Measurements from ENCODE around the gene TBC1D23. TPM values are rescaled to one million over a fixed set of nuclear protein-coding genes. Genes with fewer than 3 reads are reported as not detected.
A peak's percentile ranks its signal among the peaks of the same experiment; 100 is the strongest.
"Not testable (repeated sequence)": the region's sequence is repeated elsewhere in the genome, so short reads cannot be mapped to it uniquely, and the experiment has no call there.

The TBC1D23 gene
- total RNA-seq, 1 experiment from 2014 or later: 37.9 TPM

DNA sequence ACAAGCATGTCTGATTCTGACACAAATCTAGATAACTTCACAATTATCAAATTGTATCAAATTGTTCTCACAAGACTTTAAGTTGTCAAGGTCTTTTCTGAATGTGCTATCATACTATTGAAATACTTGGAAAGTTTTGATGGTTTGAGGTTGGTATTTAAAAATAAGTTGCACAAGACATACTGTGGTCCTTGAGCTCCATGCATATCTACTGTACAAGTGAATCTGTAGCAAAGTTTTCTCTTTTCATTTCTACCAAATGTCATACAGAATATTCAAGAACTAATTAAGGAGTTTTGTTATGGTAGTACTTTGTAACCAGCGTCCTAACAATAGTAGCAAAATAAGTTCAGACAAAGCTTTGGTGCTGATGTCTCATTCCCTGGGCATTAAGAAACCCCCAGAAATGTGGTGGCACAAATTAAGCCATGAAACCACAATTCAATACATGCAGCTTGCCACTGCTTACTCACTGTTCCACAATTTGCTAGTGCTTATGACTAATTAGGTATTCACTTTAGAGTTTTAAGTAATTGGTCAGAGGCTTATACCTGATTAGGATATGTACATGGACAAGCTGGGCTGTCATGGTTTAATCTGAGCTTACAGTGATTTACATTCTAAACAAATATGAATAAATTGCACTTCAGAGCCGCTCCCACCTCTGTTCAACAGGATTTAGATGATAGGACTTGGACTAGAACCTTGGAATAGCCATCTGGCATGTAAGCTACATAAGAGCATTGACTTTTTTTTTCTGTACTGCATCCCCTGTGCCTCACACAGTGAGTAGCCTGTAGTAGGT, 8.8 kb downstream of the TBC1D23 start:
- Histone ChIP-seq H2AFZ (ENCODE audit: low read length) (no peak overlapping the region), H3K79me2 (ENCODE audit: low read length) (peaks cover 80% of the 10 kb centered on the region), H3K4me1 (ENCODE audit: insufficient read depth, low read length) (peaks cover 42% of the 10 kb centered on the region), H3K4me2 (ENCODE audit: low read length) (peak overlapping the region; percentile 76), H3K9me2 (replicated peaks; ENCODE audit: low read length) (no peaks in the 10 kb centered on the region), H3K36me3 (ENCODE audit: low read depth, low read length) (no peaks in the 10 kb centered on the region), H4K20me1 (ENCODE audit: low read length) (peaks cover 2% of the 10 kb centered on the region; the same call in 1 of the 2 replicates), H3F3A (ENCODE audit: low read length, unreplicated experiment) (no peaks in the 10 kb centered on the region), H3K9ac (ENCODE audit: low read length) (no peak overlapping the region), H3K4me3 (ENCODE audit: low read length) (peak overlapping the region; percentile 45), H3K27ac (ENCODE audit: low read length) (peak overlapping the region; percentile 69), H3K9me3 (ENCODE audit: low read length) (no peaks in the 10 kb centered on the region), H3K27me3 (ENCODE audit: low read length) (no peaks in the 10 kb centered on the region)
- intact Hi-C loops (cut with micrococcal nuclease): loop anchor here (5.0 kb wide), 1 partner anchor 38 kb away; no protein-coding TSS in a partner anchor
- CTCF ChIA-PET: interaction anchor here (0.6 to 1.1 kb wide), 3 partner anchors 193 to 1083 kb away, joined by 3 to 4 read pairs (median 3); no protein-coding TSS in a partner anchor
- POLR2A ChIA-PET (ENCODE audit: unreplicated experiment): interaction anchor here (0.6 to 1.9 kb wide), 7 partner anchors 9 to 1580 kb away, joined by 3 to 20 read pairs (median 4); partner anchors contain the start of genes NFKBIZ and TBC1D23
- BruUV-seq (replicated peaks): TSS peak; percentile 80
- DNase-seq: peak; percentile 94
- no peak for TF ChIP-seq EZH2 (IDR thresholded peaks at IDR 0.05; ENCODE audit: low read length, unreplicated experiment)
- ATAC-seq: peak; percentile 87

DNA sequence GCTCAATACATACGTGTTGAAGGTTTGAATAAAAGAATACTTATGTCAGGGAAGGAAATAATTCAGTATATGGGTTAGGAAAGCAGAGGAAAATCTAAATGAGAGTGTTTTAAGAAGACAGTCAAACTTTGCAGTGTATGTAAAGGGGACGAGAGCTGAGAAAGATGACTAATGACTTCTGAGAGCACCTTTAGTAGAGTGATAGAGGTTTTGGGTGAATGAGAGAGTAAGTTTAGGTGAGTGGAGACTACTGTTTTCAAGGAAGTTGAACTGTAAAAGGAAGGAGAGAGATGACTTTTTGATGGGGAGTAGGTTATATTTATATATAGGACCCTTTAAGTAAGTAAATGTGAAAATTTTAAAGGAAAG, 9.4 kb downstream of the TBC1D23 start:
- Histone ChIP-seq H3F3A (ENCODE audit: low read length, unreplicated experiment) (no peaks in the 10 kb centered on the region), H3K9me2 (replicated peaks; ENCODE audit: low read length) (no peaks in the 10 kb centered on the region), H3K4me3 (ENCODE audit: low read length) (peak overlapping the region; percentile 45), H3K36me3 (ENCODE audit: low read depth, low read length) (no peaks in the 10 kb centered on the region), H2AFZ (ENCODE audit: low read length) (no peak overlapping the region), H3K4me2 (ENCODE audit: low read length) (peak overlapping the region; percentile 76), H3K79me2 (ENCODE audit: low read length) (peaks cover 79% of the 10 kb centered on the region), H3K4me1 (ENCODE audit: insufficient read depth, low read length) (peaks cover 36% of the 10 kb centered on the region), H3K9me3 (ENCODE audit: low read length) (no peaks in the 10 kb centered on the region), H3K27me3 (ENCODE audit: low read length) (no peaks in the 10 kb centered on the region), H3K9ac (ENCODE audit: low read length) (no peak overlapping the region), H3K27ac (ENCODE audit: low read length) (peak overlapping the region; percentile 69), H4K20me1 (ENCODE audit: low read length) (no peaks in the 10 kb centered on the region)
- DNase-seq (peak; percentile 45), ATAC-seq (peak; percentile 25)
- no peak for TF ChIP-seq EZH2 (IDR thresholded peaks at IDR 0.05; ENCODE audit: low read length, unreplicated experiment)
- TF ChIP-seq, protein P1, sequence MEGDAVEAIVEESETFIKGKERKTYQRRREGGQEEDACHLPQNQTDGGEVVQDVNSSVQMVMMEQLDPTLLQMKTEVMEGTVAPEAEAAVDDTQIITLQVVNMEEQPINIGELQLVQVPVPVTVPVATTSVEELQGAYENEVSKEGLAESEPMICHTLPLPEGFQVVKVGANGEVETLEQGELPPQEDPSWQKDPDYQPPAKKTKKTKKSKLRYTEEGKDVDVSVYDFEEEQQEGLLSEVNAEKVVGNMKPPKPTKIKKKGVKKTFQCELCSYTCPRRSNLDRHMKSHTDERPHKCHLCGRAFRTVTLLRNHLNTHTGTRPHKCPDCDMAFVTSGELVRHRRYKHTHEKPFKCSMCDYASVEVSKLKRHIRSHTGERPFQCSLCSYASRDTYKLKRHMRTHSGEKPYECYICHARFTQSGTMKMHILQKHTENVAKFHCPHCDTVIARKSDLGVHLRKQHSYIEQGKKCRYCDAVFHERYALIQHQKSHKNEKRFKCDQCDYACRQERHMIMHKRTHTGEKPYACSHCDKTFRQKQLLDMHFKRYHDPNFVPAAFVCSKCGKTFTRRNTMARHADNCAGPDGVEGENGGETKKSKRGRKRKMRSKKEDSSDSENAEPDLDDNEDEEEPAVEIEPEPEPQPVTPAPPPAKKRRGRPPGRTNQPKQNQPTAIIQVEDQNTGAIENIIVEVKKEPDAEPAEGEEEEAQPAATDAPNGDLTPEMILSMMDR (conservative IDR thresholded peaks at IDR 0.05; ENCODE audit: low read depth, low read length): no peak
- no peak for TF ChIP-seq EZH2phosphoT487 (IDR thresholded peaks at IDR 0.05; ENCODE audit: borderline replicate concordance, low read length)
- intact Hi-C loops (cut with micrococcal nuclease): no loop called here
- ChIA-PET POLR2A (ENCODE audit: unreplicated experiment) (interaction anchor here (0.6 to 1.9 kb wide), 4 partner anchors 10 to 271 kb away, joined by 3 to 20 read pairs (median 9); partner anchors contain the start of gene TBC1D23), CTCF (interaction anchor here (0.6 to 1.1 kb wide), 3 partner anchors 192 to 1083 kb away, joined by 3 to 4 read pairs (median 3); no protein-coding TSS in a partner anchor)
- TSS peak; percentile 18 for BruUV-seq (replicated peaks)

DNA sequence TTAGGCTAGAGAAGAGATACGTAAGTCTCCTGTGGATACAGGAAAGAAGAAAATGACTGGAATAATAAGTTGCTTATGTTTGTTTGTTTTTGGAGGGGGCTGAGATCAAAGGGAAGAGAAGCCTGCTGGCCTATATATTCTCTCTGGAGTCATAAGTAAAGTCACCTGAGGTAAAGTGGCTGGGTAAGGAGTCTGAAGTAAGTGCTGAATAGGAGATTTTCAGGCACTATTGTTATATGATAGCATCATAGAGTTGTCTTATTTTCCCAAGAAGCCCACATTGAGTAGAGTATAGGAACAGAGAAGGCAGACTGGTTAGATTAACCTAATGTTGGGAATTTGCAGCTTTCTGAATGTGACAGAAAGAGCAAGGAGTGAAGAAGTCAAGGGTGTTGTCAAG, 10.7 kb downstream of the TBC1D23 start:
- no peaks in the 10 kb centered on the region for H3K27me3 ChIP-seq (ENCODE audit: low read length)
- H3K4me3 ChIP-seq (ENCODE audit: low read length): no peak overlapping the region
- ATAC-seq: no peak
- peaks cover 34% of the 10 kb centered on the region for H3K4me1 ChIP-seq (ENCODE audit: insufficient read depth, low read length)
- H3K9me3 ChIP-seq (ENCODE audit: low read length): no peaks in the 10 kb centered on the region
- DNase-seq: no peak
- no peak for TF ChIP-seq EZH2phosphoT487 (IDR thresholded peaks at IDR 0.05; ENCODE audit: borderline replicate concordance, low read length)
- TF ChIP-seq EZH2 (IDR thresholded peaks at IDR 0.05; ENCODE audit: low read length, unreplicated experiment): no peak
- no peaks in the 10 kb centered on the region for H3K36me3 ChIP-seq (ENCODE audit: low read depth, low read length)
- H3K79me2 ChIP-seq (ENCODE audit: low read length): peaks cover 77% of the 10 kb centered on the region
- H4K20me1 ChIP-seq (ENCODE audit: low read length): no peaks in the 10 kb centered on the region
- no peak overlapping the region for H3K9ac ChIP-seq (ENCODE audit: low read length)
- no TSS peak for BruUV-seq (replicated peaks)
- H2AFZ ChIP-seq (ENCODE audit: low read length): no peak overlapping the region
- H3K4me2 ChIP-seq (ENCODE audit: low read length): no peak overlapping the region
- no peaks in the 10 kb centered on the region for H3F3A ChIP-seq (ENCODE audit: low read length, unreplicated experiment)
- POLR2A ChIA-PET (ENCODE audit: unreplicated experiment): no interaction called here
- intact Hi-C loops (cut with micrococcal nuclease): no loop called here
- CTCF ChIA-PET: no interaction called here
- no peak overlapping the region for H3K27ac ChIP-seq (ENCODE audit: low read length)
- no peaks in the 10 kb centered on the region for H3K9me2 ChIP-seq (replicated peaks; ENCODE audit: low read length)

DNA sequence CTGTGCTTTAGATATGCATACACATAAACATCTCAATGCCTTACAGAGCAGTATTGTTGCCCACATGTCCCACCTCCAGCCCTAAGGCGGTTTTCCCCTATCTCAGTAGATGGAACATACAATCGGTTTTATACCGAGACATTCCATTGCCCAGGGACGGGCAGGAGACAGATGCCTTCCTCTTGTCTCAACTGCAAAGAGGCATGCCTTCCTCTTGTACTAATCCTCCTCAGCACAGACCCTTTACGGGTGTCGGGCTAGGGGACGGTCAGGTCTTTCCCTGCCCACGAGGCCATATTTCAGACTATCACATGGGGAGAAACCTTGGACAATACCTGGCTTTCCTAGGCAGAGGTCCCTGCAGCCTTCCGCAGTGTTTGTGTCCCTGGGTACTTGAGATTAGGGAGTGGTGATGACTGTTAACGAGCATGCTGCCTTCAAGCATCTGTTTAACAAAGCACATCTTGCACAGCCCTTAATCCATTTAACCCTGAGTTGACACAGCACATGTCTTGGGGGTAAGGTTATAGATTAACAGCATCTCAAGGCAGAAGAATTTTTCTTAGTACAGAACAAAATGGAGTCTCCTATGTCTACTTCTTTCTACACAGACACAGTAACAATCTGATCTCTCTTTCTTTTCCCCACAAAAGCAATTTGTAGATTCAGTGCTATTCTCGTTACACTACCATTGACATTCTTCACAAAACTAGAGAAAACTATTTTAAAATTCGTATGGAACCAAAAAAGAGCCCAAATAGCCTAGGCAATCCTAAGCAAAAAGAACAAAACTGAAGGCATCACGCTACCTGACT, 12.2 kb downstream of the TBC1D23 start:
- intact Hi-C loops (cut with micrococcal nuclease); CTCF ChIA-PET; DNase-seq; BruUV-seq (replicated peaks); H3F3A ChIP-seq (ENCODE audit: low read length, unreplicated experiment); H3K9me3 ChIP-seq (ENCODE audit: low read length); POLR2A ChIA-PET (ENCODE audit: unreplicated experiment); H3K4me2 ChIP-seq (ENCODE audit: low read length); H3K9me2 ChIP-seq (replicated peaks; ENCODE audit: low read length); H3K9ac ChIP-seq (ENCODE audit: low read length); ATAC-seq; H4K20me1 ChIP-seq (ENCODE audit: low read length); H3K36me3 ChIP-seq (ENCODE audit: low read depth, low read length); H3K27ac ChIP-seq (ENCODE audit: low read length); H3K27me3 ChIP-seq (ENCODE audit: low read length); H2AFZ ChIP-seq (ENCODE audit: low read length); H3K4me3 ChIP-seq (ENCODE audit: low read length): not testable (repeated sequence)
- Histone ChIP-seq H3K79me2 (ENCODE audit: low read length) (peaks cover 77% of the 10 kb centered on the region), H3K4me1 (ENCODE audit: insufficient read depth, low read length) (peaks cover 31% of the 10 kb centered on the region)
